ENCODE data around the gene PTOV1.

DNA sequence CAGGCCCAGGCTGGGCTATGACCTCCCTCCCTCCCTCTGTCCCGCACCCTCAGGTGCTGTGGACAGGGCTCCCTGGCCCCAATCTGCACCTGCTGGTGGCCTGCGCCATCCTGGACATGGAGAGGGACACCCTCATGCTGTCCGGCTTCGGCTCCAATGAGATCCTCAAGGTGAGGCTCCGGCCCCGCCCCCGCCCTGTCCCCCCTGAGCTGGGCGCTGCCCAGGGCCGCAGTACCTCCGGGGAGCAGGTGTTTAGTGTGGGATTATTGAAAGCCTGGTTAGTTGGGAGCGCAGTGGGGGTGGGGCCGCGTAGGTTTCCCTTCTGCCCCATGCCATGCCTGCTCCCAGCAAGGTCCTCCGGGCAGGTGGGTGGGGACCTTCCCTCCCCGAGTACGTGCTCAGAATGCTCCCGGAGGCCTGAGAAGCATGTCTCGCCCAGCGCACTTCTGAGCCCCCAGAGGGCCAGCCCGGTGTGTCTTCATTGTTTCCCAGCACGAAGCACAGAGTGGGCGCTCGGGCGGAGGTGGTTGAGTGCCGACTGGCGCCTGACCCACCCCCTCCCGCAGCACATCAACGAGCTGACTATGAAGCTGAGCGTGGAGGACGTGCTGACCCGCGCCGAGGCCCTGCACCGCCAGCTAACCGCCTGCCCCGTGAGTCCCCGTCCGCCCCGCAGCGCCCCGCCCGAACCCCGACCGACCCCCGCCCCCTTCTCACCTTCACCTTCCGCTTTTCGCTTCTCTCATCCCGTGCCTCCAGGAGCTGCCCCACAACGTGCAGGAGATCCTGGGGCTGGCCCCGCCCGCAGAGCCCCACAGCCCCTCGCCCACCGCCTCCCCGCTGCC, 36.9 kb downstream of the PTOV1 start:
- TF ChIP-seq CTCF (IDR thresholded peaks at IDR 0.05; ENCODE audit: low read depth, low read length, poor library complexity, severe bottlenecking) (no peak), EZH2phosphoT487 (IDR thresholded peaks at IDR 0.05; ENCODE audit: borderline replicate concordance, low read length) (no peak)

Measured in DOHH2 (cell line).